Neutrophil (primary cell): ENCODE results near the gene DHRS7B.

ENCODE experiments used
- H3K27ac ChIP-seq: fragments of 200-600 bp; sonication (generic); 2 replicates; pipeline ENCODE4 v1.5.1; 2016; ENCODE audit warnings: mild to moderate bottlenecking, moderate library complexity
- H3K27me3 ChIP-seq: fragments of 200-600 bp; sonication (generic); 2 replicates; pipeline ENCODE4 v1.6.0; 2016; ENCODE audit warnings: mild to moderate bottlenecking
- H3K36me3 ChIP-seq: fragments of 200-600 bp; sonication (generic); 2 replicates; pipeline ENCODE4 v1.5.1; 2017
- H3K4me1 ChIP-seq, 2 experiments: fragments of 200-600 bp in 1 of 2; sonication (generic) in 1 of 2; 1 replicate in 1 of 2; 2 replicates in 1 of 2; pipeline versions ENCODE4 v1.5.1 to v1.6.1; 2013 to 2016; ENCODE audit warnings: low read depth in 1 of 2, low read length in 1 of 2, mild to moderate bottlenecking in 1 of 2, moderate library complexity in 1 of 2; ENCODE audit not compliant: control insufficient read depth in 1 of 2, insufficient read depth in 1 of 2
- H3K4me3 ChIP-seq, 2 experiments: fragments of 200-600 bp in 1 of 2; sonication (generic) in 1 of 2; 1 replicate in 1 of 2; 2 replicates in 1 of 2; pipeline ENCODE4 v1.5.1; 2013 to 2016; ENCODE audit warnings: low read depth in 1 of 2, low read length in 1 of 2, mild to moderate bottlenecking in 1 of 2, moderate library complexity in 1 of 2
- H3K9me3 ChIP-seq: fragments of 200-600 bp; sonication (generic); 2 replicates; pipeline ENCODE4 v1.5.1; 2016
- TF ChIP-seq, protein P1 (sequence below): fragments of 200-600 bp; sonication (generic); IDR thresholded peaks from 2 replicates; pipeline ENCODE4 v1.5.1; 2016; ENCODE audit warnings: antibody characterized with exemption

The DHRS7B gene

DNA sequence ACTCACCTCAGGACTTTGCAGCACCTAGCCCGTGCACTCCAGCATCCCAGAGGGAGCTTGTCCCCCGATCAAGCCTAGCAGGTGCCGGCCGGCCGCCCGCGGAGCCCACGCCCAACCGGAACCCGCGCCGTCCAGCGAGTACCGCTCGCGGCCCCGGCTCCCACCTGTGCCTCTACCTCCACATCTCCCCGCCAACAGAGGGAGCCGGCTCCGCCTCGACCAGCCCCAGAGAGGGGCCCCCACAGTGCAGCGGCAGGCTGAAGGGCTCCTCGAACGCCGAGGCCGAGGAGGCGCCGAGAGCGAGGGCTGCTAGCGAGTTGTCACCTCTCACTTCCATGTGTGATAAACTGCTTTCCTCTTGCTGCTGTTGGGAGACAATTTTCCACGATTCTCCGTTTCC lies 41.1 kb upstream of the DHRS7B start:
- Histone ChIP-seq H3K4me1 (no peaks in the 10 kb centered on the region), H3K9me3 (no peaks in the 10 kb centered on the region), H3K4me3 (no peak overlapping the region), H3K27me3 (no peaks in the 10 kb centered on the region), H3K36me3 (no peaks in the 10 kb centered on the region), H3K27ac (no peak overlapping the region)
- TF ChIP-seq, protein P1, sequence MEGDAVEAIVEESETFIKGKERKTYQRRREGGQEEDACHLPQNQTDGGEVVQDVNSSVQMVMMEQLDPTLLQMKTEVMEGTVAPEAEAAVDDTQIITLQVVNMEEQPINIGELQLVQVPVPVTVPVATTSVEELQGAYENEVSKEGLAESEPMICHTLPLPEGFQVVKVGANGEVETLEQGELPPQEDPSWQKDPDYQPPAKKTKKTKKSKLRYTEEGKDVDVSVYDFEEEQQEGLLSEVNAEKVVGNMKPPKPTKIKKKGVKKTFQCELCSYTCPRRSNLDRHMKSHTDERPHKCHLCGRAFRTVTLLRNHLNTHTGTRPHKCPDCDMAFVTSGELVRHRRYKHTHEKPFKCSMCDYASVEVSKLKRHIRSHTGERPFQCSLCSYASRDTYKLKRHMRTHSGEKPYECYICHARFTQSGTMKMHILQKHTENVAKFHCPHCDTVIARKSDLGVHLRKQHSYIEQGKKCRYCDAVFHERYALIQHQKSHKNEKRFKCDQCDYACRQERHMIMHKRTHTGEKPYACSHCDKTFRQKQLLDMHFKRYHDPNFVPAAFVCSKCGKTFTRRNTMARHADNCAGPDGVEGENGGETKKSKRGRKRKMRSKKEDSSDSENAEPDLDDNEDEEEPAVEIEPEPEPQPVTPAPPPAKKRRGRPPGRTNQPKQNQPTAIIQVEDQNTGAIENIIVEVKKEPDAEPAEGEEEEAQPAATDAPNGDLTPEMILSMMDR, result no peak

DNA sequence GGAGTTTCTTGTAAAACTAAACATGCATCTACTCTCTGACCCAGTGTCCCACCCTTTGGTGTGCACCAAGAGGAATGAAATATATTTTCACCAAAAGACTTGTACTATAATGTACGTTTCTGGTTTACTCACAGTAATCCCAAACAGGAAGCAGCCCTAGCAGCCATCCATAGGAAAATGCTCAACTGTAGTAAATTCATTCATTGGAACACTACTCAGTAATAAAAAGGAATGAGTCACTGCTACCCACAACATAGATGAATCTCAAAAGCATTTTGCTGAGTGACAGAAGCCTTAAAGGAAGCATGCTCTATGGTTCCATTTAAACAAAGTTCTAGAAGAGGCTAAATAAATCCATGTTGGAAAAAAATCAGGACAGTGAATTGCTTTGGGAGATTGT lies 37.6 kb upstream of the DHRS7B start:
- Histone ChIP-seq H3K4me3 (no peak overlapping the region), H3K36me3 (no peaks in the 10 kb centered on the region), H3K4me1 (no peaks in the 10 kb centered on the region), H3K27ac (no peak overlapping the region), H3K9me3 (no peaks in the 10 kb centered on the region), H3K27me3 (no peaks in the 10 kb centered on the region)
- TF ChIP-seq, protein P1, result no peak

DNA sequence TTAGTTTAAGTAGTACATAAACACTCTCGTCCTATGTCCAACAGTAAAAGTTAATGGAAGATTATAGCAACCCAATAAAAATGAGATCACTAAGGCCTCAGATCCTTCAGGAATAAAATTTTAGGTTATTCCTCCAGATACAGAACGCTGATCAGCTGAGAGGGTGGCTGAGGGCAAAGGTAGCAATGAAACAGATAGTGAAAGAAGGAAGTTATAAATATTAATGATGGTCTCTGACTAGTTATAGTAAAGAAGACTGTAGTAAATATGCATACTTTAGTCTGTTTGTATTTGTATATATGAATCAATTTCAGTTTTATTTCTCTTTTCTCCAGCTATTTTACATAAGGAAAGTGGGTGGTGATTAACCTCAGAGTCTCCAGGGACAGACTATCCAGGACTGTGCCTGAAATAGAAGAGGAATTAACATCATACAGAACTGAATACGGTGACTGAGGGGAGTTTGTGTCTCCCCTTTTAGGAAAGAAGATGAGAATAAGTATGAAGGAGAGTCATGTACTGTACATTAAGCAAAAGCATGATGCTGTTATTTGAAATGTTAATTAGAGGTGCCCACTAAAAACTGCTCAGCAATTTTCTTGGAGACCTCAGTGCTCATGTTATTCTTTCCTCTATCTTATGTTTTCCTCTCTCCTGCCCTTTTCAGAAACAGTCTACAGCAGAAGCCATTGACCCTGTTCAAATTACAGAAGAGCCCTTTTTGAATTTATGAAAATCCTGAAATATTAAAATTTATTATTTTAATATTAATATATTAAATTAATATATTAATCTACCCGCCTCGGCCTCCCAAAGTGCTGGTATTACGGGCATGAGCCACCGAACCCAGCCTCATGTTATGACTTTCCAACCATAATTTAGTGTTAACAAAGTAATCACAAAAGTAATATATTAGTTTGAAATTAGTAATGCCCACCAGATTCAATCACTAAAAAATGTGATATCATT lies 36.5 kb upstream of the DHRS7B start:
- no peak overlapping the region for H3K27ac ChIP-seq

DNA sequence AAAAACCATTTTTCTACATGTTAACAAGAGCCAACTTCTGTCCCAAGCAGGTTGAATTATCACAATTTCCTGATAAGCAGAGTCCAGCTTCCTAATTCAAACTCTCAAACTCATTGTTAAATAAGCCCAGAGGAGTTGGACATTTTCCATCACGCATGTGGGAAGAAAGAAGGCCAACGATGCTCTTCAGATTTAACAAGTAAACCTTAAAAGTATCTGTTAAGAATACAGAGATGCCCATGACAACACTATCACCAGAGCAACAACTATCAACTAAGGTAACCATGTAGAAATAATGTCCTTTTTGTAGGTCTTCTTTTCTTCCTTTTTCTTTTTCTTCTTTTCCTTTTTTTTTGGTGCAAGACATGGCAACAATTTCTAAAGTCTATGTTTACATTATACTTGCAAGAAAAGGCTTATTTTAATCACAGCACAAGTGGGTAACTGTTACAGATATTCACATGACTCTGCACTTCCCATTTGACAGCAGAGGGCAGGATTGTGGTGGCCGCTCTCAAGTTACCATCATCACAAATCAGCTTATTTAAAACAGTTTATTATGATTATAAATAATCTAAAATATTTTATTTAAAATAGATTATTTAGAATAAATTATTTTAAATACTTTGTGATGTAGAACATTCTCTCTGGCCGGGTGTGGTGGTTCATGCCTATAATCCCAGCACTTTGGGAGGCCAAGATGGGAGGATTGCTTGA lies 35.7 kb upstream of the DHRS7B start:
- TF ChIP-seq, protein P1, result no peak
- Histone ChIP-seq H3K36me3 (no peaks in the 10 kb centered on the region), H3K27me3 (no peaks in the 10 kb centered on the region), H3K4me1 (no peaks in the 10 kb centered on the region), H3K4me3 (no peak overlapping the region), H3K27ac (no peak overlapping the region), H3K9me3 (no peaks in the 10 kb centered on the region)

More for the DNA sequence above, 36.5 kb upstream of the DHRS7B start:
- Histone ChIP-seq H3K36me3 (no peaks in the 10 kb centered on the region), H3K9me3 (no peaks in the 10 kb centered on the region), H3K27me3 (no peaks in the 10 kb centered on the region), H3K4me3 (no peak overlapping the region), H3K4me1 (no peaks in the 10 kb centered on the region)
- TF ChIP-seq, protein P1, result no peak

DNA sequence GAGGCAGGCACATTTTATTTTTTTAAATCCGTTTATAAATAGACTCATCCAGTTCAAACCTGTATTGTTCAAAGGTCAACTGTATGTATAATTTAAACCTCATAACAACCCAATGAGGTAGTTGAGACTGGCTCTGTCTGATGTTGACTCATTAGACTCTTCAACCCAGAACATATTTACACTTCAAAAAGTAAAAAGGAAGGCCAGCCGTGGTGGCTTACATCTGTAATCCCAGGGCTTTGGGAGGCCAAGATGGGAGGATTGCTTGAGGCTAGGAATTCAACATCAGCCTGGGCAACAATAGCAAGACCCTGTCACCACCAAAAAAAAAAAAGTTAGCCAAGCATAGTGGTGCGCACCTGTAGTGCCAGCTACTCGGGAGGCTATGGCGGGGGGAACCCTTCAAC lies 32.5 kb upstream of the DHRS7B start:
- H3K9me3 ChIP-seq, result no peaks in the 10 kb centered on the region

More for the DNA sequence above, 32.5 kb upstream of the DHRS7B start:
- no peaks in the 10 kb centered on the region for H3K36me3 ChIP-seq
- H3K4me1 ChIP-seq, result peaks cover 6 to 7% of the 10 kb centered on the region in 2 experiments
- TF ChIP-seq, protein P1, result no peak
- peaks cover 13% of the 10 kb centered on the region for H3K27me3 ChIP-seq
- H3K4me3 ChIP-seq, result no peak overlapping the region
- H3K27ac ChIP-seq, result no peak overlapping the region
